A549 (cell line): ENCODE data around the gene ITGAL. TPM values are rescaled to one million over a fixed set of nuclear protein-coding genes. Genes with fewer than 3 reads are reported as not detected.
"Not testable (repeated sequence)": the region's sequence is repeated elsewhere in the genome, so short reads cannot be mapped to it uniquely, and the experiment has no call there.

ENCODE experiments used
- ATAC-seq, 2 experiments: fragments of 200-7000 bp in 1 of 2; fragments of >200 bp in 1 of 2; cut with Nextera tagmentation in 1 of 2; cut with Tn5 transposase in 1 of 2; 3 replicates each; pipeline versions ENCODE4 v1.8.0 to v1.9.1; 2018 to 2020; ENCODE audit warnings: mild to moderate bottlenecking in 1 of 2, moderate library complexity in 1 of 2
- CTCF ChIA-PET: fragments of 300-600 bp; sonication (Branson Sonifier 250); formaldehyde crosslinking; extraction: SDS; loops from one replicate; lab custom pipeline; 2021; ENCODE audit warnings: antibody characterized with exemption, inconsistent platforms; lab: Yijun Ruan, JAX
- POLR2A ChIA-PET: fragments of 350-600 bp; formaldehyde crosslinking; extraction: SDS; loops from one replicate; lab custom pipeline; 2021; ENCODE audit warnings: antibody characterized with exemption, inconsistent platforms; lab: Yijun Ruan, JAX
- DNase-seq, 2 experiments: peaks; one replicate each; pipeline versions ENCODE4 v3.0.0 to v3.0.0-alpha.2; 2011 to 2016; ENCODE audit warnings: low read depth in 1 of 2, low spot score in 1 of 2
- FAIRE-seq: peaks from 2 replicates; lab custom pipeline; 2011; peaks lifted over from hg19 to GRCh38; lab: Jason Lieb, UNC
- H3K27ac ChIP-seq, 2 experiments: fragments of >200 bp; sonication (Bioruptor Twin); formaldehyde crosslinking; 3 replicates each; pipeline ENCODE4 v1.5.1; 2016 to 2017
- H3K4me1 ChIP-seq: fragments of >200 bp; sonication (Bioruptor Twin); formaldehyde crosslinking; 3 replicates; pipeline ENCODE4 v1.6.1; 2016
- H3K4me2 ChIP-seq: fragments of >200 bp; sonication (Bioruptor Twin); formaldehyde crosslinking; 3 replicates; pipeline ENCODE4 v1.6.1; 2016
- H3K4me3 ChIP-seq: fragments of >200 bp; sonication (Bioruptor Twin); formaldehyde crosslinking; 3 replicates; pipeline ENCODE4 v1.5.1; 2016
- H3K9me3 ChIP-seq: fragments of >200 bp; sonication (Bioruptor Twin); formaldehyde crosslinking; 3 replicates; pipeline ENCODE4 v1.6.1; 2016
- CBX2 ChIP-seq: fragments of 200-600 bp; sonication (generic); IDR thresholded peaks from 2 replicates; pipeline ENCODE4 v1.6.1; 2016; ENCODE audit warnings: low read depth, mild to moderate bottlenecking, borderline replicate concordance
- ESRRA ChIP-seq: fragments of 150-350 bp; IDR thresholded peaks from 2 replicates; pipeline ENCODE4 v1.6.1; 2014; ENCODE audit warnings: mild to moderate bottlenecking, low read length, borderline replicate concordance
- FOSB ChIP-seq: fragments of 250-450 bp; sonication (Bioruptor Pico); IDR thresholded peaks from 2 replicates; pipeline ENCODE4 v1.5.0; 2020; ENCODE audit warnings: mild to moderate bottlenecking, moderate library complexity
- HOXB5 ChIP-seq: fragments of 250-450 bp; sonication (Bioruptor Pico); IDR thresholded peaks from 2 replicates; pipeline ENCODE4 v1.5.0; 2020; ENCODE audit warnings: mild to moderate bottlenecking, moderate library complexity
- KDM1A ChIP-seq: fragments of 200-600 bp; sonication (generic); IDR thresholded peaks from 2 replicates; pipeline ENCODE4 v1.6.1; 2016; ENCODE audit warnings: low read depth, mild to moderate bottlenecking
- MAFK ChIP-seq: fragments of 450-650 bp; IDR thresholded peaks from 2 replicates; pipeline ENCODE4 v1.6.1; 2014; ENCODE audit not compliant: partially characterized antibody
- NPAS2 ChIP-seq: fragments of 250-450 bp; sonication (Bioruptor Pico); IDR thresholded peaks from 2 replicates; pipeline ENCODE4 v1.8.0; 2022; ENCODE audit warnings: mild to moderate bottlenecking, moderate library complexity, borderline replicate concordance
- WGBS: methylation state at CpG from one replicate; pipeline ENCODE4 v1.1.6; 2017; ENCODE audit errors: missing lambda C conversion rate; 5-methylcytosine and 5-hydroxymethylcytosine counted together
- polyA plus RNA-seq, 4 experiments: library from polyadenylated mRNA; depleted of rRNA in 3 of 4; stranded (reverse); fragments of >200 nt; fragmentation: RNase III in 1 of 4; extraction: RNeasy Plus Mini Kit Qiagen cat#74134 plus additional on column Dnase treatment in 1 of 4; gene quantifications; 2 replicates in 3 of 4; 3 replicates in 1 of 4; pipeline ENCODE4 v1.2.3, GENCODE V29; 2011 to 2017

The ITGAL gene
- polyA plus RNA-seq, 2 of the 4 experiments (the other 2 are of a cell fraction) = 0.17 to 0.94 TPM

- not testable (repeated sequence) for H3K4me3 ChIP-seq, H3K9me3 ChIP-seq, H3K27ac ChIP-seq, ATAC-seq, DNase-seq, FAIRE-seq
- ChIA-PET POLR2A (interaction anchor here (0.5 to 3.0 kb wide), 4 partner anchors 9 to 107 kb away, joined by 5 to 36 read pairs (median 6); partner anchors contain the start of genes DCTPP1 and ZNF764), CTCF (interaction anchor here (0.6 to 2.2 kb wide), 6 partner anchors 16 to 98 kb away, joined by 4 to 9 read pairs (median 4); partner anchors contain the start of gene ZNF764)
- H3K4me2 ChIP-seq = peak overlapping the region; percentile 87; the same call in 2 of the 3 replicates
- WGBS = 90% methylated on average over 13 of the region's 13 CpGs
- H3K4me1 ChIP-seq = peaks cover 20% of the 10 kb centered on the region; the same call in 2 of the 3 replicates
Measured at GRCh38 chr16:30536391-30537024, 64.0 kb downstream of the ITGAL start.

- no peak overlapping the region for H3K4me2 ChIP-seq
- peaks cover 17% of the 10 kb centered on the region; the same call in 2 of the 3 replicates for H3K4me1 ChIP-seq
- no peak for ATAC-seq
- H3K9me3 ChIP-seq = no peaks in the 10 kb centered on the region
- no peak overlapping the region for H3K4me3 ChIP-seq
- DNase-seq = no peak
- peak overlapping the region in 1 of 2 experiments; percentile 31; a peak in 2 of 6 replicates for H3K27ac ChIP-seq
- WGBS = 92% methylated on average over 7 of the region's 8 CpGs
- POLR2A ChIA-PET = interaction anchor here (2.9 kb wide), 1 partner anchor 19 kb away, joined by 9 read pairs; the partner anchor contains the start of gene ZNF764
- FAIRE-seq = no peak
- CTCF ChIA-PET = interaction anchor here (1.8 to 1.9 kb wide), 2 partner anchors 18 to 76 kb away, joined by 4 to 6 read pairs; no protein-coding TSS in a partner anchor
- TF ChIP-seq MAFK = peak; percentile 3
- no peak for TF ChIP-seq HOXB5 (CRISPR knock-in tag)
- no peak for TF ChIP-seq FOSB (CRISPR knock-in tag)
- no peak for TF ChIP-seq KDM1A
- no peak for TF ChIP-seq CBX2
- no peak for TF ChIP-seq ESRRA
- no peak for TF ChIP-seq NPAS2
Measured at GRCh38 chr16:30539000-30539964, 66.7 kb downstream of the ITGAL start.

GRCh38 chr16:30539986-30540526 lies 67.5 kb downstream of the ITGAL start:
- not testable (repeated sequence) for DNase-seq, H3K9me3 ChIP-seq, H3K4me2 ChIP-seq, H3K4me3 ChIP-seq, FAIRE-seq, ATAC-seq
- Histone ChIP-seq H3K4me1 (peaks cover 17% of the 10 kb centered on the region; the same call in 2 of the 3 replicates), H3K27ac (peak overlapping the region in 1 of 2 experiments; percentile 31; a peak in 2 of 6 replicates)
- WGBS = 87% methylated on average over 13 of the region's 13 CpGs
- ChIA-PET CTCF (interaction anchor here (0.8 to 1.9 kb wide), 3 partner anchors 17 to 75 kb away, joined by 3 to 6 read pairs (median 4); no protein-coding TSS in a partner anchor), POLR2A (interaction anchor here (2.9 kb wide), 1 partner anchor 18 kb away, joined by 9 read pairs; the partner anchor contains the start of gene ZNF764)

DNA sequence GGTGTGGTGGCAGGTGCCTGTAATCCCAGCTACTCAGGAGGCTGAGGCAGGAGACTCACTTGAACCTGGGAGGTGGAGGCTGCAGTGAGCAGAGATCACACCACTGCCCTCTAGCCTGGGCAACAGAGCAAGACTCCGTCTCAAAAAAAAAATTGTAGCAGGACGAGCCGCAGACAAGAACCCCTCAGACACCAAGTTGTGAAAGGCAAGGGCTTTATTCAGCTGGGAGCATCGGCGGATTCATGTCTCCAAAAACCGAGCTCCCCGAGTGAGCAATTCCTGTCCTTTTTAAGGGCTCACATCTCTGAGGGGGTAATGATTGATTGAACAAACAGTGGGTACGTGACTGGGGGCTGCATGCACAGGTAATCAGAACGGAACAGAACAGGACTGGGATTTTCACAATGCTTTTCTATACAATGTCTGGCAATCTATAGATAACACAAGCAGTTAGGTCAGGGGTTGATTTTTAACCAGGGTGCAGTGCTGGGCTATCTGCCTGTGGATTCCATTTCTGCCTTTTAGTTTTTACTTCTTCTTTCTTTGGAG lies 68.4 kb downstream of the ITGAL start:
- peaks cover 10% of the 10 kb centered on the region; the same call in 1 of the 3 replicates for H3K4me1 ChIP-seq
- ChIA-PET CTCF (interaction anchor here (0.6 to 1.9 kb wide), 4 partner anchors 15 to 74 kb away, joined by 3 to 6 read pairs (median 4); no protein-coding TSS in a partner anchor), POLR2A (interaction anchor here (2.9 kb wide), 1 partner anchor 17 kb away, joined by 9 read pairs; the partner anchor contains the start of gene ZNF764)
- DNase-seq, H3K4me3 ChIP-seq, H3K9me3 ChIP-seq, FAIRE-seq, H3K27ac ChIP-seq: not testable (repeated sequence)
- H3K4me2 ChIP-seq = peak overlapping the region; percentile 33; the same call in 2 of the 3 replicates
- ATAC-seq = peak in 1 of 2 experiments; percentile 24; a peak in 1 of 6 replicates
- 78% methylated on average over 9 of the region's 9 CpGs for WGBS
